ENCODE results near the gene RNF4. TPM values are rescaled to one million over a fixed set of nuclear protein-coding genes. Genes with fewer than 3 reads are reported as not detected.

RNF4 gene
- total RNA-seq, 1 donor from 2014 or later = 93.5 TPM

DNA sequence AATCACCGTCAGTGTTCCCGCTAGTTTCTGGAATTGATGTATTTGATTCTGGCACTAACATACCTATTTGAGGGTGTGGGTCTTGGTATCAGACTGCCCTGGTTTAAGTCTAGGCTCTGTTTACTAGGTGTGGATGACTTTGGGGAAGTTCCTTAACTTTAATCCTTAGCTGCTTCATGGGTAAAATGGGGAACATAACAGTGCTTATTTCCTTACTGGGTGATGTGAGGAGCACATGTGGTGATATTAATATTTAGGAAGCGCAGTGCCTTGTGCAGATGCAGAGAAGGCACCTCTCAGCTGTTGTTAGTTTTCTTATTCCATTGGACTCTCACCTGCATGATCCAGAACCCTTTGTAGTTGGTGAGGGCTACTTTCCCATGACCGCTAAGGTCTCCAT is 17.1 kb downstream of the RNF4 start:
- Mint-ChIP-seq H3K27me3 (no peaks in the 10 kb centered on the region), H3K9me3 (no peaks in the 10 kb centered on the region), H3K4me1 (peaks cover 88% of the 10 kb centered on the region), H3K36me3 (ENCODE audit: low read depth) (peaks cover 20% of the 10 kb centered on the region), H3K4me3 (peak overlapping the region; percentile 75), H3K27ac (peak overlapping the region; percentile 92)
- ATAC-seq (ENCODE audit: low read depth) (no peak), DNase-seq (no peak)
- intact Hi-C loops (cut with micrococcal nuclease) = loop anchor here (1.0 to 10.0 kb wide), 6 partner anchors 12 to 809 kb away; partner anchors contain the start of genes FAM193A, RGS12 and RNF4
- ChIA-PET POLR2A (interaction anchor here (0.6 to 5.3 kb wide), 8 partner anchors 9 to 446 kb away, joined by 3 to 103 read pairs (median 4); partner anchors contain the start of genes FAM193A and RNF4), CTCF (interaction anchor here (1.5 to 2.2 kb wide), 2 partner anchors 11 to 49 kb away, joined by 7 to 8 read pairs; no protein-coding TSS in a partner anchor)
- TF ChIP-seq, protein P1, sequence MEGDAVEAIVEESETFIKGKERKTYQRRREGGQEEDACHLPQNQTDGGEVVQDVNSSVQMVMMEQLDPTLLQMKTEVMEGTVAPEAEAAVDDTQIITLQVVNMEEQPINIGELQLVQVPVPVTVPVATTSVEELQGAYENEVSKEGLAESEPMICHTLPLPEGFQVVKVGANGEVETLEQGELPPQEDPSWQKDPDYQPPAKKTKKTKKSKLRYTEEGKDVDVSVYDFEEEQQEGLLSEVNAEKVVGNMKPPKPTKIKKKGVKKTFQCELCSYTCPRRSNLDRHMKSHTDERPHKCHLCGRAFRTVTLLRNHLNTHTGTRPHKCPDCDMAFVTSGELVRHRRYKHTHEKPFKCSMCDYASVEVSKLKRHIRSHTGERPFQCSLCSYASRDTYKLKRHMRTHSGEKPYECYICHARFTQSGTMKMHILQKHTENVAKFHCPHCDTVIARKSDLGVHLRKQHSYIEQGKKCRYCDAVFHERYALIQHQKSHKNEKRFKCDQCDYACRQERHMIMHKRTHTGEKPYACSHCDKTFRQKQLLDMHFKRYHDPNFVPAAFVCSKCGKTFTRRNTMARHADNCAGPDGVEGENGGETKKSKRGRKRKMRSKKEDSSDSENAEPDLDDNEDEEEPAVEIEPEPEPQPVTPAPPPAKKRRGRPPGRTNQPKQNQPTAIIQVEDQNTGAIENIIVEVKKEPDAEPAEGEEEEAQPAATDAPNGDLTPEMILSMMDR (IDR thresholded peaks at IDR 0.05) = no peak

GRCh38 chr4:2486981-2487380 is 18.1 kb downstream of the RNF4 start:
- POLR2A ChIA-PET = interaction anchor here (1.0 to 5.3 kb wide), 4 partner anchors 8 to 18 kb away, joined by 3 to 103 read pairs (median 16); partner anchors contain the start of gene RNF4
- CTCF ChIA-PET = interaction anchor here (1.4 kb wide), 1 partner anchor 24 kb away, joined by 4 read pairs; no protein-coding TSS in a partner anchor
- Mint-ChIP-seq H3K9me3 (no peaks in the 10 kb centered on the region), H3K36me3 (ENCODE audit: low read depth) (peaks cover 21% of the 10 kb centered on the region), H3K4me1 (peaks cover 77% of the 10 kb centered on the region), H3K27ac (peak overlapping the region; percentile 92), H3K27me3 (no peaks in the 10 kb centered on the region), H3K4me3 (peak overlapping the region; percentile 41)
- TF ChIP-seq, protein P1 (IDR thresholded peaks at IDR 0.05) = no peak
- DNase-seq (no peak), ATAC-seq (ENCODE audit: low read depth) (no peak)
- intact Hi-C loops (cut with micrococcal nuclease) = loop anchor here (5.0 to 10.0 kb wide), 3 partner anchors 50 to 808 kb away; partner anchors contain the start of genes FAM193A and RGS12

- intact Hi-C loops (cut with micrococcal nuclease) = loop anchor here (5.0 to 10.0 kb wide), 3 partner anchors 50 to 807 kb away; partner anchors contain the start of genes FAM193A and RGS12
- TF ChIP-seq, protein P1 (IDR thresholded peaks at IDR 0.05) = no peak
- no peak for DNase-seq
Measured at GRCh38 chr4:2487632-2488031, 18.7 kb downstream of the RNF4 start.

GRCh38 chr4:2489081-2489805 is 20.3 kb downstream of the RNF4 start:
- Mint-ChIP-seq H3K9me3 (no peaks in the 10 kb centered on the region), H3K27ac (no peak overlapping the region), H3K4me1 (peaks cover 70% of the 10 kb centered on the region), H3K36me3 (ENCODE audit: low read depth) (peaks cover 35% of the 10 kb centered on the region), H3K27me3 (no peaks in the 10 kb centered on the region), H3K4me3 (no peak overlapping the region)
- ATAC-seq (ENCODE audit: low read depth) = no peak
- intact Hi-C loops (cut with micrococcal nuclease) = loop anchor here (5.0 to 10.0 kb wide), 3 partner anchors 48 to 806 kb away; partner anchors contain the start of genes FAM193A and RGS12
- CTCF ChIA-PET = no interaction called here
- POLR2A ChIA-PET = interaction anchor here (2.1 kb wide), 1 partner anchor 21 kb away, joined by 6 read pairs; the partner anchor contains the start of gene RNF4
- TF ChIP-seq, protein P1 (IDR thresholded peaks at IDR 0.05) = no peak
- no peak for DNase-seq

More at GRCh38 chr4:2487632-2488031, 18.7 kb downstream of the RNF4 start:
- POLR2A ChIA-PET = interaction anchor here (0.5 to 1.5 kb wide), 3 partner anchors 9 to 19 kb away, joined by 3 to 24 read pairs (median 9); partner anchors contain the start of gene RNF4
- H3K4me1 Mint-ChIP-seq = peaks cover 74% of the 10 kb centered on the region
- ATAC-seq (ENCODE audit: low read depth) = peak; percentile 55
- peak overlapping the region; percentile 92 for H3K27ac Mint-ChIP-seq
- no peaks in the 10 kb centered on the region for H3K9me3 Mint-ChIP-seq
- H3K36me3 Mint-ChIP-seq (ENCODE audit: low read depth) = peaks cover 27% of the 10 kb centered on the region
- no peaks in the 10 kb centered on the region for H3K27me3 Mint-ChIP-seq
- CTCF ChIA-PET = interaction anchor here (1.3 to 1.4 kb wide), 2 partner anchors 10 to 25 kb away, joined by 3 to 4 read pairs; no protein-coding TSS in a partner anchor
- peak overlapping the region; percentile 35 for H3K4me3 Mint-ChIP-seq
